Testis (tissue), 3 donors: Measurements from ENCODE around the gene REC8. TPM values are rescaled to one million over a fixed set of nuclear protein-coding genes. Genes with fewer than 3 reads are reported as not detected.

Source experiments
- DNase-seq: peaks from one replicate; pipeline ENCODE4 v3.0.0-alpha.2; 2019
- H3K27ac ChIP-seq, 2 donors: fragments of 200-600 bp; sonication (generic); one replicate each; pipeline ENCODE4 v1.5.1; 2019
- H3K27me3 ChIP-seq: fragments of 200-600 bp; sonication (generic); one replicate; pipeline ENCODE4 v1.5.1; 2019
- H3K36me3 ChIP-seq: fragments of 200-600 bp; sonication (generic); one replicate; pipeline ENCODE4 v1.5.1; 2017; ENCODE audit warnings: low read depth; ENCODE audit errors: missing control alignments
- H3K4me1 ChIP-seq: fragments of 200-600 bp; sonication (generic); one replicate; pipeline ENCODE4 v1.5.1; 2019
- H3K4me3 ChIP-seq, 2 donors: fragments of 200-600 bp; sonication (generic); one replicate each; pipeline ENCODE4 v1.5.1; 2017 to 2019
- H3K9me3 ChIP-seq: fragments of 200-600 bp; sonication (generic); one replicate; pipeline ENCODE4 v1.5.1; 2017
- POLR2A ChIP-seq: fragments of 450-650 bp; IDR thresholded peaks from one replicate; pipeline ENCODE4 v1.6.1; 2017; ENCODE audit warnings: antibody characterized with exemption, mild to moderate bottlenecking, moderate library complexity
- WGBS, 2 donors: methylation state at CpG; one replicate each; pipeline ENCODE4 v1.1.5; 2018; 5-methylcytosine and 5-hydroxymethylcytosine counted together
- intact Hi-C: fragments of 100-400 bp; cut with DNase I; formaldehyde crosslinking; loops from one replicate; pipeline ENCODE4 v1.15.1; 2023; ENCODE audit warnings: low total_unique reads
- polyA plus RNA-seq: library from polyadenylated mRNA; stranded (reverse); fragments of 350-450 nt; fragmentation: Illumina TruSeq; extraction: RNeasy Lipid Tissue Mini Kit (QIAGEN cat#74804); gene quantifications from one replicate; pipeline ENCODE4 v1.2.3, GENCODE V29; 2014; ENCODE audit warnings: low read depth, low replicate concordance; ENCODE audit not compliant: insufficient read depth
- total RNA-seq, 2 donors: library from RNA; depleted of rRNA; stranded (reverse); fragments of >200 nt; gene quantifications; one replicate each; pipeline ENCODE4 v1.2.3, GENCODE V29; 2016
- TF ChIP-seq, protein P1 (sequence below), 3 experiments: fragments of 450-650 bp in 2 of 3; fragments of 200-600 bp in 1 of 3; sonication (generic) in 1 of 3; IDR thresholded peaks; one replicate each; pipeline ENCODE4 v1.5.1; 2016 to 2019; ENCODE audit warnings: antibody characterized with exemption in 3 of 3, mild to moderate bottlenecking in 2 of 3, moderate library complexity in 1 of 3

Gene REC8
- total and polyA plus RNA-seq, 3 donors from 2014 or later, result 27.7 to 58.8 (median 55.9) TPM

DNA sequence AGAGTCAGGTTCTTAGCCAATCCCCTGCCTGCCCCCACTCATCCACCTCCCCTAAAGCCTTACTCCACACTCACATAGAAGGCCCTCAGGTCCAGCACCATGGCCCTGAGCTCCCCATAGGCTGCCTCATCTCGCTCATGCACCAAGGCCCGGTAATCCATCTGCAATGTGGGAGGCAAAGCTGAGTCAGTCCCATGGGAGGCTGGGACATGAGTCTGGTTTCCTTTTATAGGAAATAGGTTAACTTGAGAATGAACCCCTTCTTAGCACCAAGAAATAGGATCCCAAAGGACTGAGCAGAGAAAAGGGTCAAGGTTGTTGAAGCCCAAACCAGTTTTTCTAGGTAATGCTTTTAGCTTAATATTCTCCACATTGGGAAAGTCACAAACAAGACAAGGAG, 28.4 kb upstream of the REC8 start:
- intact Hi-C loops, result no loop called here
- H3K27ac ChIP-seq, result no peak overlapping the region
- peaks cover 24% of the 10 kb centered on the region for H3K4me1 ChIP-seq

DNA sequence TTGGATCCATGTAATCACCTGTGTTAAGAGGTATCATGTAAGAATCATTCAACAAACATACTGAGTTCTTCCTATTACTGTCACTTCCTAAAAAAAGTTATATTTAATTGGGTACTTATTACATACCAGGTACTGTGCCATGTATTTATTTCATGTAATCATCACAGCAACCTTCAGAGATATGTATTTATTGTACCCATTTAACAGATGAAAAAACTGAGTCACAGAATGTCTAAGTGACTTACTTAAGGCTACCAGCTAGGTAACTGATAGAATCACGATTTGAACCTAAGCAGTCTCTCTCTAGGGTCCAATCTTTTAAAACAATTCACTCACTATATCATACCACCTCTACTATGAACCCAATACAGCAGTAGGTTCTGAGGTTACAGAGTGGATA, 27.4 kb upstream of the REC8 start:
- H3K4me1 ChIP-seq, result peaks cover 27% of the 10 kb centered on the region
- H3K36me3 ChIP-seq, result no peaks in the 10 kb centered on the region
- no peak for DNase-seq
- TF ChIP-seq, protein P1, sequence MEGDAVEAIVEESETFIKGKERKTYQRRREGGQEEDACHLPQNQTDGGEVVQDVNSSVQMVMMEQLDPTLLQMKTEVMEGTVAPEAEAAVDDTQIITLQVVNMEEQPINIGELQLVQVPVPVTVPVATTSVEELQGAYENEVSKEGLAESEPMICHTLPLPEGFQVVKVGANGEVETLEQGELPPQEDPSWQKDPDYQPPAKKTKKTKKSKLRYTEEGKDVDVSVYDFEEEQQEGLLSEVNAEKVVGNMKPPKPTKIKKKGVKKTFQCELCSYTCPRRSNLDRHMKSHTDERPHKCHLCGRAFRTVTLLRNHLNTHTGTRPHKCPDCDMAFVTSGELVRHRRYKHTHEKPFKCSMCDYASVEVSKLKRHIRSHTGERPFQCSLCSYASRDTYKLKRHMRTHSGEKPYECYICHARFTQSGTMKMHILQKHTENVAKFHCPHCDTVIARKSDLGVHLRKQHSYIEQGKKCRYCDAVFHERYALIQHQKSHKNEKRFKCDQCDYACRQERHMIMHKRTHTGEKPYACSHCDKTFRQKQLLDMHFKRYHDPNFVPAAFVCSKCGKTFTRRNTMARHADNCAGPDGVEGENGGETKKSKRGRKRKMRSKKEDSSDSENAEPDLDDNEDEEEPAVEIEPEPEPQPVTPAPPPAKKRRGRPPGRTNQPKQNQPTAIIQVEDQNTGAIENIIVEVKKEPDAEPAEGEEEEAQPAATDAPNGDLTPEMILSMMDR (IDR thresholded peaks at IDR 0.05), result no peak
- no peak for TF ChIP-seq POLR2A
- H3K27me3 ChIP-seq, result no peaks in the 10 kb centered on the region
- no peaks in the 10 kb centered on the region for H3K9me3 ChIP-seq
- intact Hi-C loops, result no loop called here
- no peak overlapping the region for H3K4me3 ChIP-seq
- H3K27ac ChIP-seq, result no peak overlapping the region
- WGBS, 2 donors, result 90 to 91% methylated on average over 1 of the region's 1 CpG

More for the DNA sequence above, 28.4 kb upstream of the REC8 start:
- Histone ChIP-seq H3K9me3 (no peaks in the 10 kb centered on the region), H3K27me3 (no peaks in the 10 kb centered on the region), H3K36me3 (no peaks in the 10 kb centered on the region), H3K4me3 (no peak overlapping the region)
- TF ChIP-seq, protein P1 (IDR thresholded peaks at IDR 0.05), result no peak
- no peak for TF ChIP-seq POLR2A
- DNase-seq, result no peak
- WGBS, 2 donors, result 76 to 85% methylated on average over 2 of the region's 2 CpGs

DNA sequence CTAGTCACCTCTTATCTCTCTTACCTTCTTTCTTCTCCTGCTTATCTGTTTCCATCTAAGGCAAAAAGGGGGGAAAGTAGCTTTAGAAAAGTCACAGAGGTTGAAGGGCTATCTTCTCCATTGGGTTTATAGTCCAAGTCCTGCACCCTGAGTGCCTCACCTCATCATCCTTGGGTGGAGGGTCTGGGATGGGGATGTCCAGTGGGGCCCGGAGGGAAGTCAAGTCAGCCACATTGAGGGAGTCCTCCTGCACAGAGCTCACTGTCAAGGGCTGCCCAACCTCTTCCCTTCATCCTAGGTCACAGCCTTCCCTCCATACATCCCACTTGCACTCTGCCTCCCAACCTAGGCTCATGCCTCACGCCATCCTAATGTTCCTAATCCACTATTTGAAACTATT, 26.7 kb upstream of the REC8 start:
- WGBS, 2 donors, result 93 to 94% methylated on average over 2 of the region's 2 CpGs
- Histone ChIP-seq H3K27me3 (no peaks in the 10 kb centered on the region), H3K27ac (no peak overlapping the region), H3K4me3 (no peak overlapping the region), H3K36me3 (no peaks in the 10 kb centered on the region), H3K9me3 (no peaks in the 10 kb centered on the region), H3K4me1 (peaks cover 21% of the 10 kb centered on the region)
- no peak for TF ChIP-seq POLR2A
- TF ChIP-seq, protein P1 (IDR thresholded peaks at IDR 0.05), result no peak
- no peak for DNase-seq
- intact Hi-C loops, result no loop called here

DNA sequence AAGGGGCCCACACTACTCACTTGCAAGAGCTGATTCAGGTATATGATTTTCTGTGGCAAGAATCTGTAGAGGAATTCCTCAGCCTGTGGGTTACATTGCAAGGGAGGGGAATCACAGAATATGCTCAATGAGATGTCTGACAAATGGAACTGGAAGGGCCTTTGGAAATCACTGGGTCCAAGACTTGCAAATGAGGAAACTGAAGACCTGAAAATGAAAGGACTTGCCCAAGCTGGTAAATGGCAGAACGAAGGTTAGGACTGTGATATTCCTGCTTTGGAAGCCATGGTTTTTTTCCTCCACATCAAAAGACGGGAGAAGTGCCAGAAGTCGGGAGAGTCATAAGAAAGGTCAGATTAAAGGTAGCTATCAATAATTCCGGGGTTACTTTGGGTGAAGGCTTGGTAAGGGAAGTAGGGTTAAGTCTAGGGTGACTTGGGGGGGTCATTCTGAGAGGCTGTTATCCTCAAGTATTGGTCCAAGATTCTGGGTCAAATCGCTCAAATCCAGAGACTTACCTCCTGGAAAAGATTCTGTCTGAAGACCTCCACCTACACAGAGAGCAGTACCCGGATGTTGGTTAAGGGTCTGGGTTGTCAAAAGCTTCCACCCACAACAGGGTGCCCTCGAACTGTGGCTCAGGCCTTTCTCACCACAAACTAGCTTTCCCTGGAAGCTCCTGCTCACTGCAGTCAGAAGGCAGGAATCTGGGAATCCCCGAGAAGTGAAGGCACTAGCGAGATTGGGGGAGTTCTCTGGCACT, 26.0 kb upstream of the REC8 start:
- no peaks in the 10 kb centered on the region for H3K27me3 ChIP-seq
- H3K9me3 ChIP-seq, result no peaks in the 10 kb centered on the region
- H3K4me3 ChIP-seq, result peak overlapping the region; percentile 91 to 95
- peaks cover 20% of the 10 kb centered on the region for H3K4me1 ChIP-seq
- WGBS, 2 donors, result 10% methylated on average over 7 to 9 of the region's 9 CpGs
- TF ChIP-seq, protein P1 (IDR thresholded peaks at IDR 0.05), result no peak
- TF ChIP-seq POLR2A, result no peak
- H3K27ac ChIP-seq, result peak overlapping the region; percentile 89 to 91
- H3K36me3 ChIP-seq, result no peaks in the 10 kb centered on the region
- intact Hi-C loops, result no loop called here
- no peak for DNase-seq
